Cardiac fibroblast (primary cell): Measurements from ENCODE around the gene LDHB.

Experiments
- DNase-seq, 2 donors: peaks; one replicate each; pipeline versions ENCODE4 v3.0.0 to v3.0.0-alpha.2; 2010; ENCODE audit warnings: low read depth in 2 of 2
- H3K4me3 ChIP-seq, 2 donors: replicated peaks in 1 of 2; 1 replicate in 1 of 2; 2 replicates in 1 of 2; pipeline ENCODE4 v1.5.1; 2011; ENCODE audit warnings: low read depth in 2 of 2, low read length in 2 of 2, mild to moderate bottlenecking in 2 of 2, moderate library complexity in 1 of 2
- TF ChIP-seq, protein P1 (sequence below): IDR thresholded peaks from one replicate; pipeline ENCODE4 v1.5.1; 2011; ENCODE audit warnings: low read depth, mild to moderate bottlenecking, low read length, inconsistent platforms

LDHB gene

GRCh38 chr12:21657326-21658077 is at the start of gene LDHB:
Gene LDHB, minus strand, starts transcription at chr12:21657842. Its CDS starts 3,171 bp downstream, at chr12:21654671.
- DNase-seq: peak; percentile 97 to 98
- TF ChIP-seq, protein P1, sequence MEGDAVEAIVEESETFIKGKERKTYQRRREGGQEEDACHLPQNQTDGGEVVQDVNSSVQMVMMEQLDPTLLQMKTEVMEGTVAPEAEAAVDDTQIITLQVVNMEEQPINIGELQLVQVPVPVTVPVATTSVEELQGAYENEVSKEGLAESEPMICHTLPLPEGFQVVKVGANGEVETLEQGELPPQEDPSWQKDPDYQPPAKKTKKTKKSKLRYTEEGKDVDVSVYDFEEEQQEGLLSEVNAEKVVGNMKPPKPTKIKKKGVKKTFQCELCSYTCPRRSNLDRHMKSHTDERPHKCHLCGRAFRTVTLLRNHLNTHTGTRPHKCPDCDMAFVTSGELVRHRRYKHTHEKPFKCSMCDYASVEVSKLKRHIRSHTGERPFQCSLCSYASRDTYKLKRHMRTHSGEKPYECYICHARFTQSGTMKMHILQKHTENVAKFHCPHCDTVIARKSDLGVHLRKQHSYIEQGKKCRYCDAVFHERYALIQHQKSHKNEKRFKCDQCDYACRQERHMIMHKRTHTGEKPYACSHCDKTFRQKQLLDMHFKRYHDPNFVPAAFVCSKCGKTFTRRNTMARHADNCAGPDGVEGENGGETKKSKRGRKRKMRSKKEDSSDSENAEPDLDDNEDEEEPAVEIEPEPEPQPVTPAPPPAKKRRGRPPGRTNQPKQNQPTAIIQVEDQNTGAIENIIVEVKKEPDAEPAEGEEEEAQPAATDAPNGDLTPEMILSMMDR: no peak
- H3K4me3 ChIP-seq: peak within 1 kb of the TSS; percentile 73 to 91

- TF ChIP-seq, protein P1: no peak
- H3K4me3 ChIP-seq: no peak overlapping the region
- no peak for DNase-seq
Measured at GRCh38 chr12:21704847-21705246, 47.2 kb upstream of the LDHB start.

DNA sequence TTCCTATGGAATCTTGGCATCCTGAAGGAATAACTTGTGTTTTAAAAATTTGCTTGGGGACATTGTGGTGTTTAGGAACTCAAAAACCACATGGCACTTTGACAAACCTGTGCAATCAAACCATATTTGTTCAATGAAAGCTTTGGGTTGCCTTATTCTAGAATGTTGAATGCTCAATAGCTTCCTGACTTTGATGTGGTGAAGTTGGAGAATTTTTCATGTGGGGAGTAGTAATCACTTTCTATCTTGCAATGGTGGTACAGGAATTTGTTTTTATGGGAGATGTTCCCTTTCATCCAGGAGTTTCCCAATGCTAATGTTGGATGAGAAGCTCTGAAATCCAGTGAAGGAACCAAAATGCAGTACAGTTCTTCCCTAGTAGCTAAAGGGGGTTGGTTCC is 42.2 kb upstream of the LDHB start:
- TF ChIP-seq, protein P1: no peak
- no peak for DNase-seq
- H3K4me3 ChIP-seq: no peak overlapping the region

- H3K4me3 ChIP-seq: peak overlapping the region in 1 of 2 donors; percentile 26
- TF ChIP-seq, protein P1: peak; percentile 39
- DNase-seq: peak; percentile 61 to 72
Measured at GRCh38 chr12:21697904-21698630, 40.4 kb upstream of the LDHB start.

DNA sequence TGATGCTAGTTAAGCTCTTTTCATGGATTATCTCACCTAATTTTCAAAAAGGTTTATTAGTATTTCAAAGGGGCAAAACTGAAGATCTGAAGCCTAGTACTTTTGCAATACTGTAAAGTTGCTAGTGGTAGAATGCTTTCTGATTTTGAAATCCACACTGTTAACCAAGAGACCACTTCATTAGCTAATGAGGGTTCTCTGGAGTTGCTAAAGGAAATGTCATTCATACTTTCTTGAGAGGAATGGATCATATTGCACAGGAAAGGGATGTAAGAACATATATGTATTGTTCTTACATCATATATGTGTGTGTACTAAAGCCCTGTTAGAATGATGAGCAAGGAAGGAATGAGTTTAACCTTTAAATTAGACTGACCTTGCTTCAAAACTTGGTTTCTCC is 39.0 kb upstream of the LDHB start:
- TF ChIP-seq, protein P1: no peak

GRCh38 chr12:21695986-21696385 is 38.3 kb upstream of the LDHB start:
- TF ChIP-seq, protein P1: no peak
- DNase-seq: peak in 1 of 2 donors; percentile 11
- H3K4me3 ChIP-seq: no peak overlapping the region

More for the DNA sequence above, 39.0 kb upstream of the LDHB start:
- no peak overlapping the region for H3K4me3 ChIP-seq
- no peak for DNase-seq
